CD4-positive, alpha-beta T cell treated with Interleukin-2 at 100 ng/mL for 4 hours (primary cell): ENCODE results near the gene AOX1.
A peak's percentile ranks its signal among the peaks of the same experiment; 100 is the strongest.
"Not testable (repeated sequence)": the region's sequence is repeated elsewhere in the genome, so short reads cannot be mapped to it uniquely, and the experiment has no call there.

Source experiments
- DNase-seq: peaks from one replicate; pipeline ENCODE4 v3.0.0-alpha.2; 2020; ENCODE audit warnings: low spot score

AOX1 gene

DNA sequence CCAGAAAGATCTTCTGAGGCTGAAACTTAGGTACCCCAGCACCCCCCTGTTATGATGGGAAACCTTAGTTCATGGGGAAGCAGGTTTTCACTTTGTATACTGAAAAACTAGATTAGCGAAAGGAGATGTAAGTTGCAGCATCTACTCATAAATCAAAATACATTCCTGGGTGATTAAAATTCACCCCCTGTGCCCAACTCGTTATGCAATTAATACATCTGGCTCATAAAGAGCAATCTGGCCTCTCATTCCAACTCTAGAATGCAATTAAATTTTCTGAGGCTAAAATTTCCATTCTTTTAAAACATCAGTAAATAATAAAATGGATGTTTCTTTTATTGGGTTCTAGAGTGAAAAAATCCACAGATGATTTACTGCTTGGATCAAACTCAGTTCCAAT is 115.0 kb downstream of the AOX1 start:
- DNase-seq, result no peak

DNA sequence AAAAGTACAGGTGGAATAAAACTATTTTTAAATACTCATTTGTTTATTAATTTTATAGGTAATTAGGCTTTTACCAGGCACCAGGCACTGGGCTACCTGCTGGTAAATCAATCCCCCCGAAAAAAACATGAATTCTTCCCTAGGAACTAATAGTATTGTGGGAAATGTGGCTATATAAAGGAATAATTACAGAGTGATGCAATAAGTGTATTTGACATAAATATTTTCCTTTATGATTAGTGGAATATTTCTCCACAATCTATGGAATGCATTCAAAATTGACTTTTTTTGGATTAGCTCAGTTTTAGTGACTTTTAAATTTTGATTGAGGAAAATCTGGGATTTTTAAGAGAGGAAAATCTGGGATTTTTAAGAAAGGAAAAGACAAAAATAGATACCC is 116.2 kb downstream of the AOX1 start:
- no peak for DNase-seq

- peak; percentile 69 for DNase-seq
These were observed 116.9 kb downstream of the AOX1 start for GRCh38 chr2:200702646-200703118.

- peak; percentile 29 for DNase-seq
These were observed 117.5 kb downstream of the AOX1 start for GRCh38 chr2:200703127-200703925.

- no peak for DNase-seq
These were observed 118.3 kb downstream of the AOX1 start for GRCh38 chr2:200703926-200704637.

- no peak for DNase-seq
These were observed 119.7 kb downstream of the AOX1 start for GRCh38 chr2:200705305-200706041.

- no peak for DNase-seq
These were observed 123.1 kb downstream of the AOX1 start for GRCh38 chr2:200708943-200709342.

GRCh38 chr2:200713003-200713703 is 127.3 kb downstream of the AOX1 start:
- peak; percentile 97 for DNase-seq

DNA sequence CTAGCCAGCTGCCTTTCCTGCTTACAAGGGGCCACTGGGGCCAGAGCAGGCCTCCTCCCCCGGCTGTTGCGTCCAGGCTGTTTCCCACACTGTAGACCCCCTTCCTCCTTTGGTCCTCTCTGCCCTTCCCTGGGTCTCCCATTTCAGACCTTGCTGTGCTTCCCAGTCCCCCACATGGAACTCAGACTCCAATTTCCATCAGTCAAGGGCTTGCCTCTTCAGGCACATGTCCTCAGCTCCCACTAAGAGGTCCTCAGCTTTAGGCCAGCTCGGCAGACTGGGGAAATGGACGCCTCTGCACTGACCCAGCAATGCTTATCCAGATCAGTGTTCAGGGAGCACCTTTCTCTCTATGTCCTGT is 127.9 kb downstream of the AOX1 start:
- no peak for DNase-seq

- not testable (repeated sequence) for DNase-seq
These were observed 129.2 kb downstream of the AOX1 start for GRCh38 chr2:200715014-200715413.

- DNase-seq, result no peak
These were observed 130.6 kb downstream of the AOX1 start for GRCh38 chr2:200716386-200716785.
